ENCODE results near the gene FMNL1. TPM values are rescaled to one million over a fixed set of nuclear protein-coding genes. Genes with fewer than 3 reads are reported as not detected.
A peak's percentile ranks its signal among the peaks of the same experiment; 100 is the strongest.

The FMNL1 gene, protein sequence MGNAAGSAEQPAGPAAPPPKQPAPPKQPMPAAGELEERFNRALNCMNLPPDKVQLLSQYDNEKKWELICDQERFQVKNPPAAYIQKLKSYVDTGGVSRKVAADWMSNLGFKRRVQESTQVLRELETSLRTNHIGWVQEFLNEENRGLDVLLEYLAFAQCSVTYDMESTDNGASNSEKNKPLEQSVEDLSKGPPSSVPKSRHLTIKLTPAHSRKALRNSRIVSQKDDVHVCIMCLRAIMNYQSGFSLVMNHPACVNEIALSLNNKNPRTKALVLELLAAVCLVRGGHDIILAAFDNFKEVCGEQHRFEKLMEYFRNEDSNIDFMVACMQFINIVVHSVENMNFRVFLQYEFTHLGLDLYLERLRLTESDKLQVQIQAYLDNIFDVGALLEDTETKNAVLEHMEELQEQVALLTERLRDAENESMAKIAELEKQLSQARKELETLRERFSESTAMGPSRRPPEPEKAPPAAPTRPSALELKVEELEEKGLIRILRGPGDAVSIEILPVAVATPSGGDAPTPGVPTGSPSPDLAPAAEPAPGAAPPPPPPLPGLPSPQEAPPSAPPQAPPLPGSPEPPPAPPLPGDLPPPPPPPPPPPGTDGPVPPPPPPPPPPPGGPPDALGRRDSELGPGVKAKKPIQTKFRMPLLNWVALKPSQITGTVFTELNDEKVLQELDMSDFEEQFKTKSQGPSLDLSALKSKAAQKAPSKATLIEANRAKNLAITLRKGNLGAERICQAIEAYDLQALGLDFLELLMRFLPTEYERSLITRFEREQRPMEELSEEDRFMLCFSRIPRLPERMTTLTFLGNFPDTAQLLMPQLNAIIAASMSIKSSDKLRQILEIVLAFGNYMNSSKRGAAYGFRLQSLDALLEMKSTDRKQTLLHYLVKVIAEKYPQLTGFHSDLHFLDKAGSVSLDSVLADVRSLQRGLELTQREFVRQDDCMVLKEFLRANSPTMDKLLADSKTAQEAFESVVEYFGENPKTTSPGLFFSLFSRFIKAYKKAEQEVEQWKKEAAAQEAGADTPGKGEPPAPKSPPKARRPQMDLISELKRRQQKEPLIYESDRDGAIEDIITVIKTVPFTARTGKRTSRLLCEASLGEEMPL
- polyA plus RNA-seq (2011; rRNA removed) (8.6 and 17.5 TPM in 2 replicates), polyA plus RNA-seq (2017; fragmentation: RNase III; extraction: RNeasy Plus Mini Kit Qiagen cat#74134 plus additional on column Dnase treatment) (43.9 to 47.9 TPM (median 44.0 TPM) in 3 replicates), polyA minus RNA-seq (2011; rRNA and poly(A)+ RNA removed) (29.7 and 46.8 TPM in 2 replicates)
- 40.3 and 42.8 TPM in 2 replicates for polyA plus RNA-seq (2012; cell fraction: cytosol; rRNA removed)
- polyA plus RNA-seq (2012; cell fraction: nucleus; rRNA removed) = 91.1 and 105 TPM in 2 replicates

DNA sequence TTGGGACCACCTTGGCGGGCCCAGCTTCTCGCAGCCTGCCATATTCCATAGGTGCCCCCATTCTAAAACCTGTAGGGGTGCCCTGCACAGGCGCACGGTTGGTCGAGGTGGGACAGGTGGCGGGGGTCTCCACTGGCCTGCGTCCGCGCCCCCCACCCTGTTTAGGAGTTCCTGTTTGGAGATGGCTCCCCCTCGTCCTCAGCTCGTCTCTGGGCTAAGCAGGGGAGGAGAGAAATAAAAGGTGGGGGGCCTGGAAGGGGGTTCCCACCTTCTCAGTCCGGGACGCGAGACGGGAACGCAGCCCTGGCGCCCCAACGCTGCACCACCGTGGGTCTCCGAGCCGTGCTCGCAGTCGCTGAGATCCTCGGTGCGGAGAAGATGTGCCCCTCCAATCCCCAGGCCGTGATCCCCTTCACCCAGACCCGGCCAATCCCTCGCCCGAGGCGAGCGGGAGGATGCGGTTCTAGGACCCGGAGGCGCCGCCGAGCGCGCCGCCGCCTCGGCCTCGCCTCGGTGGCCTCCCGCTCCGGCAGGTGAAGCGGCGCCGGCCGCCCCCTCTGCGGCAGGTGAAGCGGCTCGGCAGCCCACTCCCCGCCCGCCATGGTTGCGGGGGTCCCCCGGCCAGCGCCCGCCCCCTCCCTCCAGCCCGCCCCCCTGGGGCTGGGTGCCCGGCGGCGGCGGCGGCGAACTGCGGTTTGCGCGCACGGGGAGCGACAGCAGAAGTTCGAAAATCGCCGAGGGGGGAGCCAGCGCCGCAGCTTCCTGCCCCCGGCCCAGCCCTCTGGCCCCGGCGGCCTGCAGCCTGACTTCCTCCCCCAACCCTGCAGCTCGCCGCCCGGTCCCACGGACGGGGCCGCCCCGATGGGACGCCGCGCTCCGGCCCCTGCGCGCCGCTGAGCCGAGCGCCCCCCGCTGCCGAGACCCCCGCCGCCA, at the start of gene FMNL1:
Gene FMNL1 (plus strand): TSS at position 805 of the 933 bp plus-strand sequence. CDS start 240 bp downstream, outside the sequence.
- Histone ChIP-seq H3K9me3 (no peaks in the 10 kb centered on the region), H3K4me1 (peaks cover 60% of the 10 kb centered on the region), H3K4me3 (peak within 1 kb of the TSS; percentile 97), H3K27ac (peak within 1 kb of the TSS; percentile 97), H3K4me2 (peak within 1 kb of the TSS; percentile 92)
- ATAC-seq (no peak), DNase-seq (ENCODE audit: low read depth in 1 of 2, low spot score in 1 of 2) (no peak), FAIRE-seq (no peak)
- ChIA-PET POLR2A (interaction anchor here (0.6 to 2.2 kb wide), 3 partner anchors 72 to 164 kb away, joined by 3 to 15 read pairs (median 3); partner anchors contain the start of gene HEXIM1), CTCF (interaction anchor here (0.7 to 52.3 kb wide), 13 partner anchors 18 to 206 kb away, joined by 3 to 2147 read pairs (median 41); partner anchors contain the start of genes ACBD4, HEXIM1 and HEXIM2)
- 13% methylated on average over 44 of the region's 98 CpGs for WGBS (ENCODE audit: missing lambda C conversion rate)
- no peak for TF ChIP-seq RCOR1 (IDR thresholded peaks at IDR 0.05; ENCODE audit: low read depth, low read length)
- no peak for TF ChIP-seq JUNB (IDR thresholded peaks at IDR 0.05)
- 0 out of 2 replicates have a peak, but pooled peaks have one; percentile 37 for TF ChIP-seq PHF8 (IDR thresholded peaks at IDR 0.05; ENCODE audit: borderline replicate concordance, low read depth)
- no peak for TF ChIP-seq NR3C1 (IDR thresholded peaks at IDR 0.05)
- no peak for TF ChIP-seq MAZ (IDR thresholded peaks at IDR 0.05; ENCODE audit: borderline replicate concordance, low read depth, low read length)
- TF ChIP-seq, protein P1, sequence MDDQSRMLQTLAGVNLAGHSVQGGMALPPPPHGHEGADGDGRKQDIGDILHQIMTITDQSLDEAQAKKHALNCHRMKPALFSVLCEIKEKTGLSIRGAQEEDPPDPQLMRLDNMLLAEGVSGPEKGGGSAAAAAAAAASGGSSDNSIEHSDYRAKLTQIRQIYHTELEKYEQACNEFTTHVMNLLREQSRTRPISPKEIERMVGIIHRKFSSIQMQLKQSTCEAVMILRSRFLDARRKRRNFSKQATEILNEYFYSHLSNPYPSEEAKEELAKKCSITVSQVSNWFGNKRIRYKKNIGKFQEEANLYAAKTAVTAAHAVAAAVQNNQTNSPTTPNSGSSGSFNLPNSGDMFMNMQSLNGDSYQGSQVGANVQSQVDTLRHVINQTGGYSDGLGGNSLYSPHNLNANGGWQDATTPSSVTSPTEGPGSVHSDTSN (IDR thresholded peaks at IDR 0.05) = no peak
- TF ChIP-seq, protein P2, sequence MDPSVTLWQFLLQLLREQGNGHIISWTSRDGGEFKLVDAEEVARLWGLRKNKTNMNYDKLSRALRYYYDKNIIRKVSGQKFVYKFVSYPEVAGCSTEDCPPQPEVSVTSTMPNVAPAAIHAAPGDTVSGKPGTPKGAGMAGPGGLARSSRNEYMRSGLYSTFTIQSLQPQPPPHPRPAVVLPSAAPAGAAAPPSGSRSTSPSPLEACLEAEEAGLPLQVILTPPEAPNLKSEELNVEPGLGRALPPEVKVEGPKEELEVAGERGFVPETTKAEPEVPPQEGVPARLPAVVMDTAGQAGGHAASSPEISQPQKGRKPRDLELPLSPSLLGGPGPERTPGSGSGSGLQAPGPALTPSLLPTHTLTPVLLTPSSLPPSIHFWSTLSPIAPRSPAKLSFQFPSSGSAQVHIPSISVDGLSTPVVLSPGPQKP (IDR thresholded peaks at IDR 0.05; ENCODE audit: low read depth, low read length) = no peak
- TF ChIP-seq MAFK (IDR thresholded peaks at IDR 0.05; ENCODE audit: partially characterized antibody) = no peak
- TF ChIP-seq, protein P3, sequence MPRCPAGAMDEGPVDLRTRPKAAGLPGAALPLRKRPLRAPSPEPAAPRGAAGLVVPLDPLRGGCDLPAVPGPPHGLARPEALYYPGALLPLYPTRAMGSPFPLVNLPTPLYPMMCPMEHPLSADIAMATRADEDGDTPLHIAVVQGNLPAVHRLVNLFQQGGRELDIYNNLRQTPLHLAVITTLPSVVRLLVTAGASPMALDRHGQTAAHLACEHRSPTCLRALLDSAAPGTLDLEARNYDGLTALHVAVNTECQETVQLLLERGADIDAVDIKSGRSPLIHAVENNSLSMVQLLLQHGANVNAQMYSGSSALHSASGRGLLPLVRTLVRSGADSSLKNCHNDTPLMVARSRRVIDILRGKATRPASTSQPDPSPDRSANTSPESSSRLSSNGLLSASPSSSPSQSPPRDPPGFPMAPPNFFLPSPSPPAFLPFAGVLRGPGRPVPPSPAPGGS (IDR thresholded peaks at IDR 0.05) = no peak
- TF ChIP-seq RFX5 (IDR thresholded peaks at IDR 0.05) = no peak
- TF ChIP-seq HOXB5 (CRISPR knock-in tag; IDR thresholded peaks at IDR 0.05) = no peak
- TF ChIP-seq ZC3H11A (IDR thresholded peaks at IDR 0.05) = no peak
- TF ChIP-seq KDM5A (IDR thresholded peaks at IDR 0.05) = no peak
- TF ChIP-seq HDAC2 (IDR thresholded peaks at IDR 0.05) = no peak
- no peak for TF ChIP-seq MYC (IDR thresholded peaks at IDR 0.05; ENCODE audit: borderline replicate concordance, low read length)
- TF ChIP-seq CHD2 (IDR thresholded peaks at IDR 0.05; ENCODE audit: low read length, partially characterized antibody) = no peak
- TF ChIP-seq CHD4 (IDR thresholded peaks at IDR 0.05; ENCODE audit: borderline replicate concordance) = no peak
- TF ChIP-seq BHLHE40 (IDR thresholded peaks at IDR 0.05; ENCODE audit: low read depth, low read length) = no peak
- no peak for TF ChIP-seq ZSCAN20 (CRISPR knock-in tag; IDR thresholded peaks at IDR 0.05)
- TF ChIP-seq CEBPB (IDR thresholded peaks at IDR 0.05) = no peak
- TF ChIP-seq, protein P4, sequence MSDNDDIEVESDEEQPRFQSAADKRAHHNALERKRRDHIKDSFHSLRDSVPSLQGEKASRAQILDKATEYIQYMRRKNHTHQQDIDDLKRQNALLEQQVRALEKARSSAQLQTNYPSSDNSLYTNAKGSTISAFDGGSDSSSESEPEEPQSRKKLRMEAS (IDR thresholded peaks at IDR 0.05) = peak; percentile 36; the same call in 1 of the 2 replicates
- TF ChIP-seq, protein P5, sequence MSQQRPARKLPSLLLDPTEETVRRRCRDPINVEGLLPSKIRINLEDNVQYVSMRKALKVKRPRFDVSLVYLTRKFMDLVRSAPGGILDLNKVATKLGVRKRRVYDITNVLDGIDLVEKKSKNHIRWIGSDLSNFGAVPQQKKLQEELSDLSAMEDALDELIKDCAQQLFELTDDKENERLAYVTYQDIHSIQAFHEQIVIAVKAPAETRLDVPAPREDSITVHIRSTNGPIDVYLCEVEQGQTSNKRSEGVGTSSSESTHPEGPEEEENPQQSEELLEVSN (IDR thresholded peaks at IDR 0.05; ENCODE audit: borderline replicate concordance, low read depth) = no peak
- no peak for TF ChIP-seq HOXB13 (CRISPR knock-in tag; IDR thresholded peaks at IDR 0.05; ENCODE audit: low read depth)
- TF ChIP-seq FOSB (CRISPR knock-in tag; IDR thresholded peaks at IDR 0.05) = no peak
- TF ChIP-seq, protein P6, sequence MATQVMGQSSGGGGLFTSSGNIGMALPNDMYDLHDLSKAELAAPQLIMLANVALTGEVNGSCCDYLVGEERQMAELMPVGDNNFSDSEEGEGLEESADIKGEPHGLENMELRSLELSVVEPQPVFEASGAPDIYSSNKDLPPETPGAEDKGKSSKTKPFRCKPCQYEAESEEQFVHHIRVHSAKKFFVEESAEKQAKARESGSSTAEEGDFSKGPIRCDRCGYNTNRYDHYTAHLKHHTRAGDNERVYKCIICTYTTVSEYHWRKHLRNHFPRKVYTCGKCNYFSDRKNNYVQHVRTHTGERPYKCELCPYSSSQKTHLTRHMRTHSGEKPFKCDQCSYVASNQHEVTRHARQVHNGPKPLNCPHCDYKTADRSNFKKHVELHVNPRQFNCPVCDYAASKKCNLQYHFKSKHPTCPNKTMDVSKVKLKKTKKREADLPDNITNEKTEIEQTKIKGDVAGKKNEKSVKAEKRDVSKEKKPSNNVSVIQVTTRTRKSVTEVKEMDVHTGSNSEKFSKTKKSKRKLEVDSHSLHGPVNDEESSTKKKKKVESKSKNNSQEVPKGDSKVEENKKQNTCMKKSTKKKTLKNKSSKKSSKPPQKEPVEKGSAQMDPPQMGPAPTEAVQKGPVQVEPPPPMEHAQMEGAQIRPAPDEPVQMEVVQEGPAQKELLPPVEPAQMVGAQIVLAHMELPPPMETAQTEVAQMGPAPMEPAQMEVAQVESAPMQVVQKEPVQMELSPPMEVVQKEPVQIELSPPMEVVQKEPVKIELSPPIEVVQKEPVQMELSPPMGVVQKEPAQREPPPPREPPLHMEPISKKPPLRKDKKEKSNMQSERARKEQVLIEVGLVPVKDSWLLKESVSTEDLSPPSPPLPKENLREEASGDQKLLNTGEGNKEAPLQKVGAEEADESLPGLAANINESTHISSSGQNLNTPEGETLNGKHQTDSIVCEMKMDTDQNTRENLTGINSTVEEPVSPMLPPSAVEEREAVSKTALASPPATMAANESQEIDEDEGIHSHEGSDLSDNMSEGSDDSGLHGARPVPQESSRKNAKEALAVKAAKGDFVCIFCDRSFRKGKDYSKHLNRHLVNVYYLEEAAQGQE (IDR thresholded peaks at IDR 0.05) = no peak
- TF ChIP-seq JUN (IDR thresholded peaks at IDR 0.05) = peak in 1 of 2 experiments; percentile 62; a peak in 3 of 5 replicates
